Activated gamma-delta T cell treated with anti-CD3 and anti-CD28 coated beads, Interleukin-2, amount 50 U/mL, for 16 hours (primary cell): ENCODE data around the gene MAML3.

Source experiments
- DNase-seq: peaks from one replicate; pipeline ENCODE4 v3.0.0-alpha.2; 2020; ENCODE audit warnings: low read depth

Gene MAML3

DNA sequence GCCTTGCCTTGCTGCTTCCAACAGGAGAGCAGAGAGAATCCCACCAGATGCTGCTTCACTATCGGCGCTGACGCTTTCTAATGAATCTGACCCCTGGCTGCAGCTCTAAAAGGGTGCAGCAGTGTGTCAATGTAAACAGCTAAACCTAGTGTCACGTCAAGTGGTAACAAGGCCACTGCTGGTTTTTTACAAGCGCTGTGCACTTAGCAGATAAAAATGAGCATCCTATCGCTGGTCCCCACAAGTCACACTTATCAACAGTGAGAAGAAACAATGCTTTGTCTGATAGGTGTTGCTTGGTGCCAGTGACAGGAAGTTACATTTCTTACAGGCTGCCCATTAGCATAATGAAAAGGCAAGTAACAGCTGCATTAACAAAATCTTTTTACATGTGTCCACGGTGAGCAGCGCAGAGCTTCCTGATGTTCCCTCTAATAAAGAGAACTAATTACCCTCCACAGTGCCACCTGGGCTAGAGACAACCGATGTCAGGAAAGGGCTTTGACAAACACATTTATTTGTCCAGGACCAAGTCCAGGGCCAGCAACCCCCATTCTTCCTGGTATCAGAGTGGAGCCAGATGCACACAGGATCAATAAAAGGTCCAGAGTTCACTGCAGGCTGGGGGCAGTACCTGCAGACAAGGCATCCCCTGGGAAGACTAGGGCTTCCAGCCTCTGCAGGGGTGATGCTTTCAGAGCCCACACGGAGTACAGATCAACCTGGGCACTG lies 312.4 kb downstream of the MAML3 start:
- no peak for DNase-seq

DNA sequence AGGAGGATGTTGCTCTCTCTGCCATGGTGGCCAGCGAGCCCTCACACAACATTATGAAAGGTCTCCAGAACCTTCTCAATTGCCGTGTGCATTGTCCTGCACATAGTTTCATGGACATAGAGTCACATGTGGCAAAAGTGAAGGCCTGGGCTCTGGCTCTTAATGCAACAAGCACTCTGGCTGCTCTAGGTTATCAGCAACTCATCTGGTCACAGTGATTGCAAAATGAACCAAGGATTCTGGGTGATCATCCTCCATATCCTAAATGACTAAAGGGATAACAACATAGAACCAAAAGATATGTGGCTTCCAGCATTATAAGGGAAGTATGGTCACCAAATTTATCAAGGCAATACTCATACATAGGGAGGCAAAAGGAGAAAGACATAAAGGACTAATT lies 313.2 kb downstream of the MAML3 start:
- DNase-seq, result no peak

DNA sequence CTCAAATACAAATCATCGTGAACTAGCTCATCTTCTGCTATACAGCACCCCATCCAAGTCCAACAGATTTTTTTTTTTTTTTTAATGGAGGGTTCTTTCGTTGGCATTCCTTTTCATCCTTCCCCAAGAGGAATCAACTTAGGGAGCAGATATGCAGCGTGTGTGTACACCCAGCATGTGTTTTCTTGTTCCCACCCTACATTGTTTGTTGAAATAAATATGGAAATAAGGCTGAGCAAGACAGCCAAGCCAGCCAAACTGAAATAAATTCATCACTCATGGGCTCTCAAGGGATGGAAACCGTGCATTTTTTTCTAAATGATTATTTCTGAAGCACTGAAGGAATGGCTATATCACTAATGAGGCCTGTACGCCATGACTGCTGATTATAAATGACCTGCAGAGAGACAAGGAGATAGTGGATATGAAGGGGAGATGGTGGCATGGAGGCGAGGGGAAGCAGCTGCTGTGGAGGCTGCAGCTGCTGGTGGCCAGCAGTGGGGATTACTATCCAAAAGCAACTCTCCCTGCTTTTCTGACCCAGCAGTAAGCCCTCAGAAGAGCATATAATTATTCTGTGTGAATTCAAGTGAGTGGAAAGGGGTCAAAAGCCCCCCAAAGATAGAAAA lies 314.5 kb downstream of the MAML3 start:
- DNase-seq, result no peak

DNA sequence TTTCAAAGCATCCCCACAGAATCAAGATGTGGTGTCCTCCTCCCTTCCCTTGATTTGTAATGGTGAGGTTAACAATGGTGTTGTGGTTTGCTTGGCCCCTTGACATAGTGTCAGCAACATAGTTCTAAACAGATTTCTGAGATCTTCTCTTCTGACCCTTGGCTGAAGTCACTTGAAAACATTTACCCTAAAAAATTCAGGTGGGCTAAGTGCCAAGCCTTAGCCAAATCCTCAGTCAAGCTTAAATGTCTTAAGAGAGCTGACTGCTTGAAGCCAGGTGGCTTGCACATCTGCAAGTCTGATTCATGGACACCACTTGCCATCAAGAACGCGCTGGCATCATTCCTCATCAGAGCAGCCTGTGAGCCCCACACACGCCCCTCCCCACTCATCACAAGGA lies 315.2 kb downstream of the MAML3 start:
- no peak for DNase-seq

DNA sequence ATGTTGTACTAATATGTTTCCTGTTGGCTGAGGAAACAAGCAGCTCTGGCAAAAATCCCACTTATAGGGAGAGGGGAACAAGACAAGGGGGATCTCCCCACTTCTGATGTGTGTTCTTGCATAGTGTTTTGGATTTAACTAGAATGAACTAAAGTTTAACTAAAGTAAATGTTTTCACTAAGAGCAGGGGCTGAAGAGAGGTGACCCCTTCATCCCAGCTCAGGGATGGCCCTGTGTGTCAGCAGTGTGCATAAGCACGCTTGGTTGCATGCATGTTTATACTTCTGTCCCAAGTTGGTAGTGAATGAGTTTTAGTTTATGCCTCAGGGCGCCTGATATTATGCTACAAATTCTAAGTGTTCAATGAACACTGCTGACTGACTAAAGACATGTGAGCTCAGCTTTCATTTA lies 319.0 kb downstream of the MAML3 start:
- no peak for DNase-seq

DNA sequence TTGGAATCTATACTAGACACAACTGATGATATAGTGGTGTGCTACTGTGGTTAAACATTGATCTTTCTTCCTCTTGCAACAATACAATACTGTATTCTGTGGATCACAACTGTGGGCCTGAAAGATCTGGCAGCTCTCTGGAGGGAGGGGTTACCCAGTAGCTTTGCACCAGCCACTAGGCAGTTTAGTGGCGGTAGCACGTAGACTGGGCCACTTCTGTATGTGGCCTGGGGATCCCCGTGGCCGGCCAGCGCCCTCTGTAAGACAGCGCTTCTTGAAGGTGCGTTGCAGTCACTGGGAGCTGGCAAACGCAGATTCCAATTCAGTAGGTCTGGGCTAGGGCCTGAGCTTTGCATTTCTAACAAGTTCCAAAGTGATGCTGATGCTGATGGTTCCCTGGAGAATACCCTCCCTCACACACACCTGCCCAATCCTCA lies 319.7 kb downstream of the MAML3 start:
- DNase-seq, result no peak

DNA sequence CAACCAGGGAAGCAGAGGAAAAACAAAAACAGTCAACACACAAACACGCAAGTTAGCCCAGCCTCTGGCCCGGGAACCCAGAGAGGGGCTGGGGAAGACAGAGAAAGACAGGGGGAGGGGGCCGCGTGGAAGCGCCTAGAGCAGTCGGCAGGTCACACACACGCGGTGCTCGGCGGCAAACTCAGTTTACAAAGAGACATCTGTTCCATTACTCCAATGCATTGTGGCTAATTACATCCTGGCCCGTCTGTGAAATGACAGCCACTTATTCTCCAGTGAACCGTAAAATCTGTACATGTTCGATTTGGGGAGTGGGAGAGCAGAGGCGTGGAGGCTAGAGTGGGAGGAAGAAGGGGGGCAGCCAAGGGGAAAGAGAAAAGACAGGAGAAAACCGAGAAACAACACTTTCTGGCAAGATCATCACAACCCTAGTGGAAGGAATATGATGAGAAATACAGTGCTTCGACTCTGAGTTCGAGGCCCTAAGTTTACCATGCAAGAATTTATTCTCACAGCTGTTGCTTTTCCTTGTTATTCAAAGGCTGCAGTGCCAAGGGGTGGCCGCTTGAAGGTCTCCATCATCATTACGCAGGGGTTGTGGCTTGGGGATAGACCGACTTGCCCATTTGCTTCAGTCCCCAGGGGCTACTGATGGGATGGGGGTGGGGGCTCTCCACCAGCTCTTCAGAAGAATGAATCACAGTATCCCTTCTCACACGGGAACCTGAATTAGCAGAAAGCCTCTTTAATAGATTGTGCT lies 320.7 kb downstream of the MAML3 start:
- DNase-seq, result no peak

DNA sequence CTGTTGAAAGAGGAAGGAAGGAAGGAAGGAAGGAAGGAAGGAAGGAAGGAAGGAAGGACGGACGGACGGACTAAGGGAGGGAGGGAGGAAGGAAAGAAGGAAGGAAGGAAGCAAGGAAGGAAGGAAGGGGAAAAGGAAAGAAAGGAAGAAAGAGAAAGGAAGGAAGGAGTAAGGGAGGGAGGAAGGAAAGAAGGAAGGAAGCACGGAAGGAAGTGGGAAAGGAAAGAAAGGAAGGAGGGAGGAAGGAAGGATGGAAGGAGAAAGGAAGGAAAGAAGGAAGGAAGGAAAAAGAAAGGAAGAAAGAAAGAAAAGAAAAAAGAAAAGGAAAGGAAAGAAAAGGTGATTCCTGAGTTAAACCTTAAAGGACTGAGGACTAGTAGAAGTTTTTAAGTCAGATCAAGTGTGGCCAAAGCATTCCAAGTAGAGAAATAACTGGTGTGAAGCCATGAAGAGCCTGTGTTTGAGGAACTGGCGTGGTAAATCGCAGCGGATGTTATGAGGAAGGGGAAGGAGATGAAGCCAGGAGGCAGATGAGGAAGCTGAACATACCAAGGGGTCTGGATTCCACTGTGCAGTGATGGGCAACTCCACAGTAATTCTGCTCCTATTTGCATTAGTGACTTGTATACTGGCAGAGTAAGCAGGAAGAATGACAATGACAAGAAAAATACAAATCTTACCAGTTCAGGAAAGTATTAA lies 324.9 kb downstream of the MAML3 start:
- no peak for DNase-seq

DNA sequence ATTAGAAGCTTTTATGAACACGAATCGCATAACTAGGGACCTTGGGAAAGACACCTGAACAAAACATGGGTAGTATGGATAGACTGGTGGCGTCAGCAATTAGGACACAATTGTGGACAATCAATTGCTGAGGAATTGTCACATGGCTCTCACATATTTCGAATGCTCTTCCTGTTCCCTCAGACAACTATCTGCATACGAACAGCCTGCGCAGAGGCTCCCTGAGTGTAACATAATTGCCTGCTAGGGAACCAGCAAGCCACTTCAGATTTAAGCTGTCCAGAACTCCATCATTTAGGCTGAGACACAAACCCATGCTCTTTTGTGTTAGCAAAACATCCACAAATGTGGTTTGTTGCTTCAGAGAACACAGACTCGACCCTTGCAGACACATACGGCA lies 327.6 kb downstream of the MAML3 start:
- DNase-seq, result no peak

DNA sequence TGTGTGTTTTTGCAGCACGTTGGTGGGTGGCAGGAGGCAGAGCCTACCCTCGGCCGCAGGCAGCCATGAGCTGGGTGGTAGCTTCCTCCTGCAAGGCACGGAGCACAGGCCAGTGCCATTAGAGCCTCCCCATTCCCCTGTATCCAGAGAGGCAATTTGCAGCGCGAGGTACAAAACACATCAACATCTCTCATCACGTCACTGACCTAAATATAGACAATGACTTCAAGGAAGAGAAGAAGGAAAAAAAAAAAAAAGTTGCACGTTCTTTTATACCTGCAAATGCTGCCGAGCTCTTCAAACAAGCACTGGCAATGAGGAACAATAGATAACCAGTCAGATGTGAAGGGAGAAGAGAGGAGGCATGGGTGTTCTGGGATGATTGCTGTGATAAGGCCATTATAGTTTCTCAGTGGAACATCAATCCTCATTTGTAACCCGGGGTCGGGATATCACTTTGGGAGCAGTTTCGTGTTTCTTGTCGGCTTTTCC lies 328.4 kb downstream of the MAML3 start:
- no peak for DNase-seq

DNA sequence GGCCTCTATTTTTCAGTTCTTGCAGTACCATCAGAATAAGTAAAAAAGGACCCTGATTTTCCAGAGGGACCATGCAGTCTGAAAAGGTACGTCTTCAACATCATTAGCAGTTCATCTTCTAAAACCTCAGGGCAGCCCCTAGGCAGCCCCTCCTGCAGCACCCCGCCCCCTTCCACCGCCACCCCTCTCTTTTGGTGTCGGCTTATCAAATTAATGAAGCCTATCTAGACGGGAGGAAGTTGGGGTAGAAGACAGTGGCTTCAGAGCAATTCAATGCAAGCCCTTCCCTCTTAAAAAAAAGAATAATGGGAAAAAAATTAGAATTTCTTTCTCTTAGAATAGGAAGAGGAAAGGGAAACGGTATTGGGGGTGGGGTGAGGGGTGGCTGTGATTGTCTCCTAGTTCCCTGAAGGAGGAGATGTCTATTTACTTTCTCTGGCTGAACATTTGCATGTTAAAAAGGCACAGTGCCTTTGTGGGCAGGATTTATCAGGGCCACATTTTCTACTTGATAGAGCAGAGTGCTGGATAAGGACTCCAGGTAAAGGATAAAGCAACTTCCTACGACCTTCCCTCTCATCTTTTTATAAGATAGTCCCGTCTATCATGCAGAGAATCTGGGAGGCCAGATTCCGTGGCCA lies 329.0 kb downstream of the MAML3 start:
- no peak for DNase-seq

DNA sequence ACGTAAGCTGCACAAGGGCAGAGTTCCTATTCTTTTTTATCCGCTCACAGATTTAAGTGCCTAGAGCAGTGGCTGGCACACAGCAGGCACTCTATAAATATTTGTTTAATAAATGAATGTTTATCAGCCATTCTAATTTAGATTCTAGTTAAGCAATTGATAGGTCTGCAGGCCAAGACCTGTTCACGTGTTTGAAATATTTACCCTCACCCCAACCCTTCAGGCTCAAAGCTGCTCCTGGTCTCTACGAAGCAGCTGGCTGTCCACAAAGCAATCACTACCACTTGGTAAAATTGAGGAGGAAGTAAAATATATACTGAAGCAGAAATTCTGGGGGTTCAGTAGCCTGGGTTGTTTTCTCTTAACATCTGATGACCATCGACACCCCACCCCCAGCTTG lies 330.2 kb downstream of the MAML3 start:
- DNase-seq, result no peak

DNA sequence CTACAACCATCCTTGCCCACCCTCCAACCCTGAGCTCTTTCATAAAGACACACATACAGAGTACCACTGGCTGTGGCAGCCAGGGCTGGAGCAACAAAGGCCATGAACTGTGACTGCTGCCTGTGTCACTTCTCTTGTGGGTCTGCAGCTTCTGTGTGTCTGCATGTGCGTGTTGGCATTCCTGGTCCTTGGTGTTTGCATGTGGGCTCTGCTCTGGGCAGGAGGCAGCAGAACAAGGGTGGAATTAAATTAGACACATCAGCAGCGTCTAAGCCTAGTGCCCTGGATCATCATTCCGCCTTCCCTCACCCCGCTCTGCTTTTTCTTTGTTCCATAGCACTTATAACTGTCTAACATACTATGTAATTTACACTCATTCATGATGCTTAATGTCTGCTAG lies 330.6 kb downstream of the MAML3 start:
- no peak for DNase-seq

DNA sequence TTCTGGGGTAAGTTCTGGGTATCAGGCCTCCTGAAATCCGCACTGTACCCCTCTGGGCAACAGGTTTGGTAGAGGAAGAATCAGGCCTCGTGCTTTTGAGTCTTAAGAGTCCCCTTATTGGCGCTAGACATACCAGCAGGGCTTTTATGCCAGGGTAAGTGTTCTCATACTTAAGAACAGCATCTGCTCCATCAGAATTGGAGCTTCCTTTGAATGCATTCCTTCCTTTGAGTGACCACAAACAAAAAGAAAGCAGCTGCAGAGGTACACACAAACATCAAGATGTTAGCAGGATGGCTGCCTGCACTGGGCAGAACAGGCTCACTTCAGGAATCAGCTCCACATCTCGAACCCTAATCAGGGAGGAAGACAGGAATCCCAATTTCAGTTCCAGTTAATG lies 331.6 kb downstream of the MAML3 start:
- DNase-seq, result no peak

DNA sequence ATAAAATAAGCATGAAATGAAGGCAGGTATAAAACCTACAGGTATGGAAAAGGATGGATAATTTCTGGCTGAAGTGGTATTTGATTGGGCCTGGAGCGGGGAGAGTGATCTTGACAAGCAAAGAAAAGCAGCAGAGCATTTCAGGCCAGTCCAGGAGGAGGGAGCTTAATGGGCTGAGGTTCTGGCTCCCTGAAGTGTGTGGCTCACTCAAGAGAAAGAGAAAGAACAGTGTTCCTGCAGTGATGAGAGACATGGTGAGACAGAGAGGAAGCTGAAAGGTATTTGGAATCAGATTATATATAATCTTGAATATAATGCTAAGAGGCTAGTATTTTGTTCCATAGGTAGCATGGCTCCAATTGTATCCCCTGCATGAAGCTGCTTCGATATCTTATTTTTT lies 334.9 kb downstream of the MAML3 start:
- no peak for DNase-seq

DNA sequence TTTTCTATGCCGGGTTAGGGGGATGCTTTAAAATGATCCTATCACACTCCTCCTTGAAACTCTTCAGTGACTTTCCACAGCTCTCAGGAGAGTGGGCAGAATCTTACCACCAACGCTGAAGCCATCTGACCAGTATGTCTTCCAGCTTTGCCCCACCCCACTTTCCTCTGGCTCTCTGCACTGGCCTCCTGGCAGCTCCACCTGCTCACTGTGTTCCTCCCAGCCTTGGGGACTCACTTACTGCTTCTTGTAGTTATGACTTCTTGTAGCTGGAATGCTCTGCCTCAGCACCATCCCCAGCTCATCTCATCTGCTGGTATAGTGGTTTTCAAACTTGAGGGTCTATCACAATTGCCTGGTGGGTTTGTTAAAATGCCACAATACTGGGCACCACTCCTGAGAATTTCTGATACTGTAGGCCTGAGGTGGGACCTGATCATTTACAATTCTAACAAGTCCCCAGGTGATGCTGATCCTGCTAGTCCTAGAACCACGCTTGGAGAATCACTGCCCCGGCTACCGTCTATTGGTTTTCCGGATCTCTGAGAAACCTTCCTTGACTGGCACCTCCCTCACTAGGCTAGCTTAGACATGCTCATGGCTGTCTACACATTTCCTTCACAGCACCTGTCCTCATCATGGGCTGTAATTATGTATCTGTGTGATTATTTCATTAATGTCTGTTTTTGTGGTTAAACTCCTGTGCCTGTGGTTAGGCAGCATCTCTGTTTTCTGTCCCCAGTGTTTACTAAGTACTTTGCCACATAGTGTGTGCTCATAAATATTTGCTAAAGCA lies 336.1 kb downstream of the MAML3 start:
- no peak for DNase-seq

DNA sequence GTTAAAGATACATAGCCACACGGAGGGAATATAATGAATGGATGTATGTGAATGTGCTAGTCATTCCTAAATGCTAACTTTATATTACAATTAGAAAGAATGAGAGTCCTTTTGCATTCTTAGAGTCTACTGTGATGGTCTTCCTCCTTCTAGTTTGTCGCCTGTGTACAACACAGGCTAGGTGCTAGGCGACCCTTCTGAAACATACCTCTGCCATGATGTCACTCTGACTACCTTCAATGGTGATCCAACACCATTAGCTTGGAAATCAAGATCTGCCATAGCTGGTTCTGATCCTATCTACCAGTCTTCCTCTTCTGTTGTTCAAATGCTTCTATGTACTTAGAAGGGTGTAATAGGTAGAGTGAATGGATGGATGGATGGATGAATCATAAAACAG lies 337.1 kb downstream of the MAML3 start:
- DNase-seq, result no peak

DNA sequence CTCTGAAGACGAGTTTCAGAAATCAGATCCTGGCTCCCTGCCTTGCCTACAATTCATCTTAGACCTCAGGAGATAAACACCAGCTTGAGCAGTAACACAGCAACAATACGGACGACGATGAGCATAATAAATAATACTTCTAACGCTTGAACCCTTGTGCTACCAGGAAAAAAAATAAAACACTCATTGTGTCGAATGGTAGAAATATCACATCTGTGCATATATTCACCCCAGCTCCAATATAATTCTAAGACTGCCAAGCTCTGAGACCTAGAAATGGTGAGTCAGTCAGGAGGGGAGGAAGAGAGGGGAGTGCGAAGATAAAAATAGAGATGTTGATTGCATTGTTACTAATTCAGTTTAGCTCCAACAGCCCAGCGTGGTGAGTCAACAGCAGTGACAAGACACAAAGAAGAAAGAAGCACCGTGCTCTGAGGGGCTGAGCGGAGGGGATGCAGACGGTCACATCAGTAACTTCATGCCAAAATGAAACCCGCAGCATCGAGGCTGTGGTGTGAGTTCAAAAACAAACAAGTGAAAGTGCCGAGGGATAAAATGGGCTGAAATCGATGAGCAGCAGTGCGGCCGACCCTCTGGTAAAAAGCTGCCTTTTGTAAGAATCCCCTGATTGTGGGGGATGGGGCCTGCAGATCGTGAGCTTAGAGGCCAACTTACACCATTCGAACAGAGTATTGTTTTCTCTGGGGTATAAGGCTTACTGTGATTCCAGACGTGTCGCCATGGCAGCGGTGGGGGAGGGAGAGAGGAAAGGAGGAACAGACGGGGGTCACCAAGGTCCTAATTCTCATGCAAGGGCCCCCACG lies 338.0 kb downstream of the MAML3 start:
- peak; percentile 3 for DNase-seq

DNA sequence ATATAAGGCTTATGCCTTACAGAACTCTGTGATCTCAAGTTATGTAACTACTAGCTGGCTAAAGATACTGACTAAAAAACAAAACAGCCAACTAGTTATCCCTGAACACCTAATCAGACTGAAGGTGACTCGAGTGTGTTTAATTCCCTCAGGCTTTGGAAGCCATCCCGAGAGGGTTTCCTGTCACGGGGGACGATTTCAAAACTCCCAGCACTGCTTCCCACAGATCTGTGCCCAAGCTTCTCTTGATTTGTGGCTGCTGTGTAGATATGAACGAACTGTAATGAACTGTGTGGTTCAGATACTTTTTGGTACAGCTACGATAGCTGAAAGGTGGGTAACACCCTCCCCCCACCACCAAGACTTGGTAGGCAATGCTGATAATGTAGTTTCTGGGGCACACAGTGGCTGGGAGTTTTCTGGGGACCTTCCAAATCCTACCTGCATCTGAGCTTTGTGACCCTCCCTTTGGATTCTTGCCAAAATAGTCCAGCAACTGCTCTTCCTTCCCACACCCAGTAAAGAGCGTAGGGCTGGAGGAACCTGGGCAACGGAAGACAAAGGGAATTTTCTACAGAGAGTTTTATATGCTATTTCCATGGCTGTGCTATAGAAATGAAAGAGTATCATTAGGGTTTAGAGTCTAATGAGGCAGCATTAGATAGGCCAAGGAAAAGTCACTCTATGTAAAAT lies 339.5 kb downstream of the MAML3 start:
- no peak for DNase-seq

DNA sequence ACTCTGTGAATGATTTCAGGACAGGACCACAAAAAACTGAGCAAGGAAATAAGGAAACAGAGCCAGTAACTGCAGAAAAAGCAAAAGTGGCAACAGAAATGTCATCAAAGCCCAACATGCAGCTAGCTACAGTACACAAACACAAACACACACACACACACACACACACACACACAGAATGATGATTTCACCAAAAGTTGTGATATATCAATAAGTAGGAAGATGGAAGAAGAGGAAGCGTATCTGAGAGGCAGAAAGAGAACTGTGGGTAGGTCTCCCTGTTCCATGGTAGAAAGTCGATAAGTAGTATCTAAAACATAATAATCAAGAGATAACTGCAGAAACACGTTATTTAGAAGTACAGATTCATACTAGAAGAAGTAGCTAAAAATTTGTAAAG lies 340.1 kb downstream of the MAML3 start:
- no peak for DNase-seq
